HG02981 (cell line): ENCODE data around the gene ACTR1A.
"Not testable (repeated sequence)": the region's sequence is repeated elsewhere in the genome, so short reads cannot be mapped to it uniquely, and the experiment has no call there.

Experiments
- ATAC-seq: cut with Tn5 transposase; IDR thresholded peaks from one replicate; pipeline ENCODE4 v1.9.1; 2021; ENCODE audit warnings: mild to moderate bottlenecking, moderate library complexity; ENCODE audit not compliant: unreplicated experiment

ACTR1A gene

DNA sequence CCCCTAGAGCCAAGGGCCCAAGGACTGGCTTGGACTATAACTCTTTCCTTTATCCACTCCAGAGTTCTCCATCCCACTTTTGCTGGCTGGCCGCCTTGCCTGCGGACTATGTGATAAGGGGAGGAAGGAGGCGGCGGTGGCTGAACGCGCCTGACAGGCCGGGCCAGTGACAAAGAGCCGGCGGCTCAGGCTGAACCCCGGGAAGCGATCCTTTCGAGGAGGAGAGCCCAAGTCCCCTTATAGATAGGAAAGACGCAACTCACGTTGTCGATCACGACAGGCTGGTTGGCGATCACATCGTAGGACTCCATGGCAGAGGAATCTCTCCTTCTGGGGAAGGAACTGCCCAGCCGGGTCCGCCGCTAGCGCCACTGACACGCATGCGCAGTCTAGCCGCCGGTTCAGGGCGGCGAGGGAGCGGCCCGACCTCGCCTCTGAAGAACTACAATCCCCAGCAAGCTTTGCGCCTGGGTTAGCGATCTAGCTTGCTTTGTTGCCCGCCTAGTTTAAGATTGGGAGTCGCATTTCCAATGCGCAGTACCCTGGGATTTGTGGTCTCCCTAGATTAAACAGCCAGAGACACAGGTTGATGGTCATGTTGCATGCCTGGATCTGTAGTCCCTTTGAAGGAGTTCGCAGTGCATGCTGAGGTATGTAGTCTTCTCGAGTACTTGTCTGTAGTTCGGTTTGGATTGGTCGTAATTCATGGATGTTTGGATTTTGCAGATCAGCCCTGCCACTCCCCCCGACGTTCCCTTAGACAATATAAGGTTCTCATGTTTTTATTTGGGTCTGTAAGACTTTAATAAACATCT, at the start of gene ACTR1A:
ACTR1A (minus strand) TSS at position 376 of the 815 bp plus-strand sequence; CDS start at position 311, 65 bp downstream.
- ATAC-seq: peak; percentile 41

DNA sequence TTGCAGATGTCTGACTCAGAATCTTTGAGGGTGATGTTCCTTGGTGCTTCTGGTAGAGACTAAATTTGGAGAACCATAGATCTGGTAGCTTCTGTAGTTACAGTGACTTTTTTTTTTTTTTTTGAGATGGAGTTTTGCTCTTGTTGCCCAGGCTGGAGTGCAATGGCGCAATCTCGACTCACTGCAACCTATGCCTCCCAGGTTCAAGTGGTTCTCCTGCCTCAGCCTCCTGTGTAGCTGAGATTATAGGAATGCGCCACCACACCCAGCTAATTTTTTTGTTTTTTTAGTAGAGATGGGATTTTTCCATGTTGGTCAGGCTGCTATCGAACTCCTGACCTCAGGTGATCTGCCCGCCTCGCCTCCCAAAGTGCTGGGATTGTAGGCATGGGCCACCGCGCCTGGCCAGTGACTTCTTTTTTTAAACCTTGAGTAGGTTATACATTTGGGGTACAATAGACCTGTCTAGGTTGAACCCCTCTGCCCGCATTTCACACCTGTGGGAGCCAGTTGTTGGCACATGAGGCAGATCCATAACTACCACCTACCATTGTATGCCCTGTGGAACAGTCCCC, 48.2 kb upstream of the ACTR1A start:
- no peak for ATAC-seq

DNA sequence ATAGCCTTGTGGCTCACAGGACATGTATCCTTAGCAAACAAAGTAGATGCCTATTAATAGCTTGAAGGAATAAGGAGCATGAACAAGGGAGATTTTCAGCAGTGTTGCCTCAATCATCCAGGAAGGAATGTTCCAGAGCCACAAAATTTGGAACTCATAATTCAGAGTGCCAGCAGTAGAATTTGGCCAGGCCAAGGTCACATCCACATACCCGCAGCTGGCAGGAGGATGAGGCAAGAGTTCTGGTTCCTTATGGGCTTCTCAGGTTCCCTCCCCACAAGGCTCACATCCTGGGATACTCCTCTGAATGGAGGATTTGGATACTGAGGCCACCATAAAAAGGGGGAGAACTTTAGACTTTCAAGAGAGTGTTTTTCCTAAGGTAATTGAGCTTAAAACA, 47.0 kb upstream of the ACTR1A start:
- no peak for ATAC-seq

DNA sequence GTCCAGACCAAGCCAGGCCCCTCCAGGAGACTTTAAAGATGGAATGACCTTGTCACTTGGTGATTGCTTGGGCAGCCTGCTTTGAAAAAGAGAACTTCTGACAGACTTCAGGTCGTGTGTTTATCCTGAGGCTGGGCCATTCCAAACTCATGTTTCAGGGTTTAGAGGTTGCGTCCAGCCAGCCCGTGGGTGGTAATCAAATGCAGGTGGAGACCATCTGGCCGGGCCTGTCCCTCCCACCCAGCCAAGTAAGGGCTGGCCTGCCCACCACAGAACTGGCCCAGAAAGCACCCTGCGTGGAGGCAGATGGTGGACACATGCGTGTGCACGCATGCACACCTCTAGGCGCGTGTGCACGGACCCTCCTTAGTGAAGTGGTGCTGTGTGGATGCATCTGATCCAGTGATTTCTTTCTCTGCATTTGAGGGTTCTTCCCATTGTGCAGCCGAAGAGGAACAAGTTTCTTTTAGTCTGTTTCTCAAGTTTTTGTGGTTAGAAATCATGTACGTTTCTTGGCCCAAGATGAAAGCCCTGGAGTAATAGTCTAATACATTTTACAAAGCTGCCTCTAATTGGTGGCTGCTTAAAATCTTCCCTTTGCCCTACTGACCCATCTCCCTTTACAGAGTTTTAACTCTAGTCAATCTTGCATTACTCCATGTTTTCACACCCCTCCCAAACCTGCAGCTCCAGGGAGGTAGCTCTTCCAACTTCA, 44.3 kb upstream of the ACTR1A start:
- no peak for ATAC-seq

DNA sequence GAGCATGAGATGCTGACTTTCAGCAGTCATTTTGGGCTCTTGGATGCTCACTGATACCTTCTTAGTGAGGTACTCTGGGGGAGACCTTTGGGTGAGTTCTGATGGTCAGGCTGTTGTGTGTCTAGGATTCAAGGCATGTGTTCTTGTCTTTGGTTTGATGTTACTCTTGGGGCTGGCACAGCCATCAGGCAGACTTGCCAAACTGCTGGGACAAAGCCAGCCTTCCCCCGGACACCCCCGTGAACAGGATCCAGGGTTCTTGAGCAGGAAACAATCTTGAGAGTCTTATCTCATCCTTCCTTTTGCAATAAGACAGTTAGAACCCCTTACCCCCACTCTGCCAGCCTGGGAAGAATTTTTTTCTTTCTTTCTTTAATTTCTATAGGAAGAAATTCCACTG, 43.5 kb upstream of the ACTR1A start:
- no peak for ATAC-seq

DNA sequence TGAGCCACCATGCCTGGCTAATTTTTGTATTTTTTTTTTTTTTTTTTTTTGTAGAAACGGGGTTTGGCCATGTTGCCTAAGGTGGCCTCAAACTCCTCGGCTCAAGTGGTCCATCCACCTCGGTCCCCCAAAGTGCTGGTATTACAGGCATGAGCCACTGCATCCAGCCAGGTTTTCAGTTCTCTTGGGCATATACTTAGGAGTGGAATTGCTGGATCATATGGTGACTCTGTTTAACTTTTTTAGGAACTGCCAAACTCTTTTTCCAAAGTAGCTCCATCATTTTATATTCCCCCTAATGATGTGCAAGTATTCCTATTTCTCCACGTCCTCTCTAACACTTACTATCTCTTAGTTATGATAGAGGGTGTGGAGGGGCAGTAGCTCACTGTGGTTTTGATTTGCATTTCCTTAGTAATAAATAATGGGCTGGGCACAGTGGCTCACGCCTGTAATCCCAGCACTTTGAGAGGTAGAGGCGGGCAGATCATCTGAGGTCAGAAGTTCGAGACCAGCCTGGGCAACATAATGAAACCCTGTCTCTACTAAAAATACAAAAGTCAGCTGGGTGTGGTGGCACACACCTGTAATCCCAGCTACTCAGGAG, 42.9 kb upstream of the ACTR1A start:
- ATAC-seq: no peak

DNA sequence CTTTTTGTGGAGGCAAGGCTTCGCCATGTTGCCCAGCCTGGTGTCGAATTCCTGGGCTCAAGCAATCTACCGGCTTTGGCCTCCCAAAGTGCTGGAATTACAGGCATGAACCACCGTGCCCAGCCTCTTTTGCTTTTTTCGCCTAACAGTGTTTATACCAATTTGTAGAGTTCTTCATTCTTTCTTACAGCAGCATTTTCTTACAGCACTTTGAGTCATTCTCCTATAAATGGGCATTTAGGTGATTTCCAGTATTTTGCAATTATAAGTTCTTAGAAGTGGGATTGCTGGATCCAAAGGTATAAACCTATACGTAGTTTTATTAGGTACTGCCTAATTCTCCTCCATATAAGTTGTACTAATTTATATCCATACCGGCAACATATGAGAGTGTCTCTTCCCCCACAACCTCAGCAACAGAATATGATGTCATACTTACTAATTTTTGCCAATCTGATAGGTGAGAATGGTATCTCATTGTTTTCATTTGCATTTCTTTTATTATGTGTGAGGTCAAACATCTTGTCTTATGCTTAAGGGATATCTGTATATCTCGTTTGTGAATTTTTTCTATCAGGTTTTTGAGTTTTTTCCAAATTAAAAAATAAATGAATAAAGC, 40.4 kb upstream of the ACTR1A start:
- ATAC-seq: no peak

DNA sequence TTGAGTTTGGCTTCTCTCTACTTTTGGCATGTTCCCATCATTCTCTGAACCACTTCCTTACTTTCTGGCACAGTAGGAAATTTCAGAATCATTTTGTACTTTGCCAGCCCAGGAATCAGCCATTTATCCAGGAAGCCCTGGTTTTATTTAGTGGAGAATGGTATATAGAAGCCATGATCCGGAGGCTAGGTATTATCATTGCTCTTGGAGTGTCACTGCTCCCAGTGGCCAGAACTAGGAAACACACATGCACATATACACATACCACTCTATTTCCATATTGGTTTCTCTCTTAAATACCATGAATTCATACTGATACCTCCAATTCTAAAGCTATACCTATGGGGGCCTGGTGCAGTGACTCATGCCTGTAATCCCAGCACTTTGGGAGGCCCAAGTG, 37.5 kb upstream of the ACTR1A start:
- peak; percentile 80 for ATAC-seq

DNA sequence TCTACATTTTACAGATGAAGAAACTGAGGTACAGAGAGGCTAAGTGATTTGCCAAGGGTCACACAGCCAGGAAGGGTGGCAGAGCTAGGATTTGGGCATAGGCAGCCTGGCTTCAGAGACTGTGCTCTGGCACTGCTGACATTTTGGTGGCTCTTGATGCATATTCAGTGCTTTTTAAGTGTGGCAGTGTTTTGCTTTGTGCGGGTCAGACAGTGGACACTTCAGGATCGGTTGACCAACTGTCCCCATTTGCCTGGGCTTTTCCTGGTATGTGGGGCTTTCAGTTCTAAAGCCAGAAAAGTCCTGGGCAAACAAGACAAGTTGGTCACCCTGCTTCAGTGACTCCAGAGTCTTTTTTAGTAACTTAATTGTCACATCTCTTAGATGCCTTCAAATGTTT, 36.3 kb upstream of the ACTR1A start:
- ATAC-seq: no peak

DNA sequence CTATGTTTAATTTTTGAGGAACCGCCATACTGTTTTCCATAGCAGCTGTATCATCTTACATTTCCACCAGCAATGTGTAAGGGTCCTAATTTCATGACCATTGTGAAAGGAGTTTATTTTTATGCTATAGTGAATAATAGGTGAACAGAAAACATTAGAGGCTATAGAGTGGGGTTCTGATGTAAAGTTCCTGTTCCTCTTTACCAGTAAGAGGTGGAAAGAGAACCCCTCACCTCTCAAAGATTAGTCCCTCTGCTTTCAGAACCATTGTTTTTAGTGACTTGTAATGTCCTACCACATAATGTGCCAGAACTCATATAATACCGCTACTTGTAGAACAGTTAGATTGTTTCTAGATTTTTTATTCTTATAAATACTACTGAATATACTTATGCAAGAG, 35.4 kb upstream of the ACTR1A start:
- no peak for ATAC-seq

DNA sequence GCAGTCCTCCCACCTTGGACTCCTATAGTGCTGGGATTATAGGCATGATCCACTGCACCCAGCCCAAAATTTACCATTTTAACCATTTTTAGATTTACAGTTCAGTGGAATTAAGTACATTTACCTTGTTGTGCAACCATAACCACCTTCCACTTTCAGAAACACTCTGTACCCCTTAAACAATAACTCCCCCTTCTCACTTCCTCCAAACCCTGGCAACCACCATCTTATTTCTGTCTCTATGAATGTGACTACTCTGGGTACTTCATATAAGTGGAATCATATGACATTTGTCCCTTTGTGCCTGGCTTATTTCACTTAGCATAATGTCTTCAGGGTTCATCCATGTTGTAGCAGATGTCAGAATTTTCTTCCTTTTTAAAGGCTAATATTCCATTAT, 34.9 kb upstream of the ACTR1A start:
- no peak for ATAC-seq

DNA sequence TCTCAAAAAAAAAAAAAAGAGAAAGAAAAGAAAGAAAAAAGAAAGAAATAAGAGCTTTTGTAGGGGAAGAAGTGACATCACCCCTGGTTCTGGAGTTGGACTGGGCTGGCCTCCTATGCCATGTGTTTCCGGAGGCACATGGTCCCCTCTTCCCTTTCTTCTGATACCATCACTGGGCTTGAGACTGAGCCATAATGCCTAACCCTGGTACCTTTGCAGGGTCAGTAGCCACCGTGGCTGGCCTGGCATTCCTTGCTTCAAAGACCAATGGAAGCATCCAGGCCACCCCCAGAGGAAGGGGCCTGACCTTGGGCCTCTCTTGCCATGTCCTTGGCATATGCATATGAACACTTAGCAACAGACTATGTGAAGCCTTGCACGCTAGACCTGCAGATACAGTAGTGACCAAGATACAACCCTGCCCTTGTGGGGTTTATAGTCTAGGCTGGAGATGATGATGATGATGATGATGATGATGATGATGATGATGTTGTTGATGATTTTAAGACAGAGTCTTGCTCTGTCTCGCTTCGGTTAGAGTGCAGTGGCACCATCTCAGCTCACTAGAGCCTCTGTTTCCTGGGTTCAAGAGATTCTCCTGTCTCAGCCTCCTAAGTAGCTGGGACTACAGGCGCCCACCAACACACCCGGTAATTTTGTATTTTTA, 33.1 kb upstream of the ACTR1A start:
- no peak for ATAC-seq

DNA sequence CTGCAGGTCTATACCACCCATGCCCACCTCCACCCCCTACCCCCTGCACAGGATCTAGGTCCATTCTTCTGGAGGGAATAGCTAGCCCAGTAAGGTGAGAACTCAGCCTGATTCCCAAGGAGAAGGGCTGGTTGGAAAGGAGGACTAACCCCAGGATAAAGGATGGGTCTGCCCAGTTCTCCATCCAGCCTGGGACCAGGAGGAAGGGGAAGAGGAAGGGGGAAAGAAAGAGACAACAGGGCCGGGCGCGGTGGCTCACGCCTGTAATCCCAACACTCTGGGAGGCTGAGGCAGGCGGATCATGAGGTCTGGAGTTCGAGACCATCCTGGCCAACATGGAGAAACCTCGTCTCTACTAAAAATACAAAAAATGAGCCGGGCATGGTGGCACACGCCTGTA, 32.5 kb upstream of the ACTR1A start:
- ATAC-seq: not testable (repeated sequence)

DNA sequence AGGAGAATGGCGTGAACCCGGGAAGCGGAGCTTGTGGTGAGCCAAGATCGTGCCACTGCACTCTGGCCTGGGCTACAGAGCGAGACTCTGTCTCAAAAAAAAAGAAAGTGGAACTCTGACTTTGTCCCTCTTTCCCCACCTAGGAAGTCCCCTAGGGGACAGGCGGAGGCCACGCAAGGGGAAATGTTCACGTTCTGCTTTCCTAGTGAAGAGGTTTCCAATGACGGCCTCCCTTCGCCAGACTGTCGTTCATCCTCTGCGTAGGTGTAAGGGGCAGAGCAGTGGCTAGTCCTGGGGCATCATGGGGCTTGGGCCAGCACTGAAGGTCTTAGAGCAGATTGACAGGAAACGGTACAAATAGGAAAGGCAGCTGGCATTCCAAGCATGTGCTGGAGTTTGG, 31.8 kb upstream of the ACTR1A start:
- ATAC-seq: no peak

DNA sequence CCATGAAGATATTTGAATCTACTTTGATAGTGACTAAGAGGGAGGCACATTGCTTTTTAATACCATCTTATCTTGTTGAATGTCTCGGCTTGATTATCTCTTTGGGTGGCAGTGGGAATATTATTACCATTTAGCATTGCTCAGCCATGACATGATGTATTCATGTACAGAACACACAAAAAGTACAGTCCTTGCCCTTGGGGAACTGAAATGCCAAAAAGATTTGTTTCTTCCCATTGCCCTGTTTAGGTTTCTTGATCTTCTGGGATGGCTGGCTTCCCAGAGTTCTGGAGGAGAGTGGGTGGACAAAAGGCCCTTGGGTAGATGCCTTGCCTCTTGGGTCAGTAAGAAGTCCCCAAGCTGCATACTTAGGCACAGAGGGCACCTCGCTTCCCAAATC, 25.0 kb upstream of the ACTR1A start:
- no peak for ATAC-seq

DNA sequence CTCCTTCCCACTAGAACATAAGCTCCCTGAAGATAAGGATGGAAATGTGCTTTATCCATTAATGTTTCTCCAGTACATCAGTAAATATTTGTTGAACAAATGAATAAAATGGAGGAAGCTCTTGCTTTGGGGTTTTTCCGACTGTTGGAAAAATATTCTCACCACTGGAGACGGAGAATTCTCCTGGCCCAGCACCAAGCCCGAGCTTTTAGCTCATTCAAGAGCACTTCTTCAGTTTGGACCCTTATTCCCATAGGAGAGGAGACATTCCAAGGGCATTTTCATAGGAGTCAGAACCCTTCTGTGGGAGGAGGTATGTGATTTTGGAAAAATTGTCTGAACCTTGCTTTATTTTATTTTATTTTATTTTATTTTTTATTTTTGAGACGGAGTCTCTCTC, 22.2 kb upstream of the ACTR1A start:
- ATAC-seq: no peak

DNA sequence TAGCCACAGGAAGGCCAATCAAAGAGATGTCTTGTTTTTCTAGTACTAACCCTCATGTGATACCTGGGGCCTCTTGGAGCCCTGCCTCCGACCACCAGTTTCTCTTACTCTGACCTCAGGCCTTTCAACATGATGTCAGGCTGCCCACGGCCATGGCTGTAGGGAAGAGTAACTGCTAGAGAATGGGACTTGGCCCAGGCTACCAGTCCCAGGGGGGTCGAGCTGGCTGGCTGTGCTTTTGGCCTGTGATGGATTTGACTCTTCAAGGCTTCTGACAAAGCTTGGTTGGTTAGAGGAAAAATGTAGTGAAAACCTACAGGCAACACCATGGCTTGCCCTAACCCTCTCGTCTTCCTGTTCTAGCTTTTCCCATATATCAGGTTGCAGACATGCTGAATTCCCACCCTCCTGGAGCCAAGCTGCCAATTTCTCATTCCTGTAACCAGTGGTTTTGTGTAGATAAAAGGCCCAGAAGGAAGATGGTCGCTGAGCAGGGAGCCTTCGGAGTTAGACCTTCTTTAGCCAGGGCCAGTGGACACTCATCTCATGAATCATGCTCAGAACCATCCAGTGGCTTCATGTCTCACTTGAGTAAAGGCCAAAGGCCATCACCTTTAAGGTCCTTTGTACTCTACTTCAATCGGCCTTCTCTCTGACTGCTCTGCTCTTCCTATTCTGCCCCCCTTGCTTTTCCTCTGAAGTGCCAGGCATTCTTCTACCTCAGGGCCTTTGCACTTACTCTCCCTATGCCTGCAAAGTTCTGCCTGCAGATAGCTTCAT, 20.9 kb upstream of the ACTR1A start:
- ATAC-seq: no peak

DNA sequence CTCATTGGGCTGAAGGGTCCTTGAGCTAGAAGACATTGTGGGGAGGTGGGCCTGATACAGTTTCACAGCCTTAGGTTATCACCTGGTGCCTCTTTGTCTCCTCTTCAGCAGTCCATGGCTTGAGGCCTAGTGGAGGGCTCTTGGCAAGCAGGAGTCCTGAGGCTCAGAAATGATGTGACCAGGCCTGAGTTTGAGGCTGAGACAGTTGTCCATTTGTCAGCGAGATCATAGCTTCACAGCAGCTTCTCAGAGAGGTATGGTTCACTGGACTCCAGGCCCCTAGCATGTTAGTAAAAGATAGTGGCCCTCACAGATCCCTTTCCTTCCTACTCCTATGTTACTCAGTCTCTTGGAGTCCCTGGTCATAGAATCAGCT, 20.4 kb upstream of the ACTR1A start:
- ATAC-seq: no peak

DNA sequence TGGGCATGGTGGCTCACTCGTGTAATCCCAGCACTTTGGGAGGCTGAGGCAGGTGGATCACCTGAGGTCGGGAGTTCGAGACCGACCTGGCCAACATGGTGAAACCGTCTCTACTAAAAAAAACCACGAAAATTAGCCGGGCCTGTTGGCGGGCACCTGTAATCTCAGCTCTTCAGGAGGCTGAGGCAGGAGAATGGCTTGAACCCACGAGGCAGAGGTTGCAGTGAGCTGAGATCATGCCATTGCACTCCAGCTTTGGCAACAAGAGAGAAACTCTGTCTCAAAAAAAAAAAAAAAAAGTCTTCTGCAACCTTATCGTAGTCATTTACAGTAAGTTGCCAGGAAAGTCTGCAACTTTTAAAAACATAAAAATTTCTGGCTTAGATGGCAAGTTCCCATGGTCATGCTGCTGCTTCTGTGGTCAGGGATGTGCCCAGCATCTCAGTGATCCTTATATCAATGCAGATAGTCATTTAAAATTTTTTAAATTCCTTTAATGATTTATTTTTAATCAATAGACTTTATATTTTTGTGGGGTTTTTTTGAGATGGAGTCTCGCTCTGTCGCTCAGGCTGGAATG, 16.8 kb upstream of the ACTR1A start:
- no peak for ATAC-seq

DNA sequence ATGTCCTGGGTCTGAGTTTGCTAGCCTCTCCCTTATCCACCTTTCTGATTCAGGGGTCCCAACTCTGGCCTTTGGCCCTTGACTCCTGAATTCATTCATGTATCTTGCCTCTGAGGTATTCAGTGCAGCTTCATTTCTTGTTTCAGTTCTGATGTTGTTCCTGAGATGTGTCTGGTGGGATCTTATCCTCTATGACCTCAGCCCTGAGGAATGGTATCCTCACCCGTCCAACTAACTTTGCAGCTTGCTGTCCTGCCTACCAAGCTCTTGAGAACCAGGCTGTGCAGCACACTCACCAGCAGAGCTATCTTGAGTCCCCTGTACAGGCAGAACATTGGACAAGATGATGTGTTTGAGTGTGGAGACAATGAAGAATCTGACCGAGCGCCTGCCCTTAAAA, 15.0 kb upstream of the ACTR1A start:
- no peak for ATAC-seq
